Measurements from ENCODE around the gene CXCL5. TPM values are rescaled to one million over a fixed set of nuclear protein-coding genes. Genes with fewer than 3 reads are reported as not detected.

CXCL5 gene
- total and polyA plus RNA-seq, 10 of the 15 experiments (the other 5 are each of a cell fraction or from before 2014, with no cell fraction given) = not detected

DNA sequence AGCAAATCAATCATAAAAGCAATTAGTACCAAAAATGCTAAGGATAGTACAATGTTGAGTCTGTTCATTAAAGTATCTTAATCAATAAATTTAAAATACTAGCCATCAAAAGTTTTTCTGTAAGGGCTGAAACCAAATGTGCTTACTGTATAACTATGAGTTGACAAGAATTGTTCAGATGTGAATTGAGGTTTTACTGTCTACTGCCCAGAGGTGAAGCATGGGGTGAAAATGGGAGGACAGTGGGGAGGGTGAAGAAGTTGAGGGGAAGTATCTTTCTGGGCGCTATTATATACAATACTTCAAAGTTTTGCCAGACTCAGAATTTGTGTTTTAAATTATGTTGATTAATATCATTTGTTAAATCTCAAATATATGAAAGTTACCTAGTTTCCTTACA is 6.4 kb downstream of the CXCL5 start (continued):
- TF ChIP-seq, protein P1, sequence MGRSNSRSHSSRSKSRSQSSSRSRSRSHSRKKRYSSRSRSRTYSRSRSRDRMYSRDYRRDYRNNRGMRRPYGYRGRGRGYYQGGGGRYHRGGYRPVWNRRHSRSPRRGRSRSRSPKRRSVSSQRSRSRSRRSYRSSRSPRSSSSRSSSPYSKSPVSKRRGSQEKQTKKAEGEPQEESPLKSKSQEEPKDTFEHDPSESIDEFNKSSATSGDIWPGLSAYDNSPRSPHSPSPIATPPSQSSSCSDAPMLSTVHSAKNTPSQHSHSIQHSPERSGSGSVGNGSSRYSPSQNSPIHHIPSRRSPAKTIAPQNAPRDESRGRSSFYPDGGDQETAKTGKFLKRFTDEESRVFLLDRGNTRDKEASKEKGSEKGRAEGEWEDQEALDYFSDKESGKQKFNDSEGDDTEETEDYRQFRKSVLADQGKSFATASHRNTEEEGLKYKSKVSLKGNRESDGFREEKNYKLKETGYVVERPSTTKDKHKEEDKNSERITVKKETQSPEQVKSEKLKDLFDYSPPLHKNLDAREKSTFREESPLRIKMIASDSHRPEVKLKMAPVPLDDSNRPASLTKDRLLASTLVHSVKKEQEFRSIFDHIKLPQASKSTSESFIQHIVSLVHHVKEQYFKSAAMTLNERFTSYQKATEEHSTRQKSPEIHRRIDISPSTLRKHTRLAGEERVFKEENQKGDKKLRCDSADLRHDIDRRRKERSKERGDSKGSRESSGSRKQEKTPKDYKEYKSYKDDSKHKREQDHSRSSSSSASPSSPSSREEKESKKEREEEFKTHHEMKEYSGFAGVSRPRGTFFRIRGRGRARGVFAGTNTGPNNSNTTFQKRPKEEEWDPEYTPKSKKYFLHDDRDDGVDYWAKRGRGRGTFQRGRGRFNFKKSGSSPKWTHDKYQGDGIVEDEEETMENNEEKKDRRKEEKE (IDR thresholded peaks at IDR 0.05) = no peak
- TF ChIP-seq CREM (IDR thresholded peaks at IDR 0.05; ENCODE audit: low read depth) = no peak
- TF ChIP-seq TCF7 (IDR thresholded peaks at IDR 0.05; ENCODE audit: borderline replicate concordance) = no peak
- TF ChIP-seq FOXM1 (IDR thresholded peaks at IDR 0.05; ENCODE audit: low read depth, low read length) = no peak
- TF ChIP-seq CEBPB (IDR thresholded peaks at IDR 0.05; ENCODE audit: borderline replicate concordance in 1 of 2, low read depth in 2 of 2, low read length in 2 of 2) = no peak
- no peak for TF ChIP-seq GABPA (IDR thresholded peaks at IDR 0.05; ENCODE audit: low read depth)

DNA sequence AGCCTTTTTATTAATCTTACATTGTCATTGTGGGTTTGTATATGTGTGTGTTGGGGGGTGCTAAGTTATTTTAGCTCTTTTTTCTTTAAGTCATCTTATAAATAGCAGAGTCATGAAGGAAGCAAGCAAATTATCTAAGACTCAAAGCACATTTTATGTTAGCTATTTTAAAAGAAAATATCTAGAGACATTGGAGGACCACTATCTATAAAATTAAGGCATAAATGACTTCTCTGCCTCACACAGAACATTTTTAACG is 6.8 kb downstream of the CXCL5 start:
- SMC1A ChIA-PET (ENCODE audit: uncharacterized antibody, unreplicated experiment) = no interaction called here
- no TSS peak for BruUV-seq (replicated peaks)
- ATAC-seq = no peak
- no peak overlapping the region for H3K4me3 ChIP-seq
- H3K36me3 ChIP-seq (ENCODE audit: control insufficient read depth in 2 of 2, insufficient read depth in 2 of 2, low read length in 1 of 2) = no peaks in the 10 kb centered on the region
- RAD21 ChIA-PET (ENCODE audit: unreplicated experiment) = no interaction called here
- POLR2A ChIA-PET = no interaction called here
- in situ Hi-C loops (cut with MboI) (no loop called here), intact Hi-C loops (cut with micrococcal nuclease; ENCODE audit: unreplicated experiment) (no loop called here)
- no peak overlapping the region for H3K9ac ChIP-seq (ENCODE audit: control insufficient read depth, insufficient read depth, low read length)
- H3K4me1 ChIP-seq (ENCODE audit: control insufficient read depth, insufficient read depth, low read length) = no peaks in the 10 kb centered on the region
- no peaks in the 10 kb centered on the region for H3K79me2 ChIP-seq (ENCODE audit: control insufficient read depth, insufficient read depth, low read length)
- CTCF ChIA-PET = no interaction called here
- no peak for FAIRE-seq
- H3K9me3 ChIP-seq (replicated peaks; ENCODE audit: control insufficient read depth, insufficient read depth, low read length) = no peaks in the 10 kb centered on the region
- H2AFZ ChIP-seq (ENCODE audit: control insufficient read depth, low read depth, low read length) = no peak overlapping the region
- H4K20me1 ChIP-seq (ENCODE audit: control insufficient read depth, insufficient read depth) = no peaks in the 10 kb centered on the region
- TF ChIP-seq SMAD5 (IDR thresholded peaks at IDR 0.05; ENCODE audit: low read depth) (no peak), POLR2A (IDR thresholded peaks at IDR 0.05; ENCODE audit: low read depth, low read length) (no peak), POU2F2 (IDR thresholded peaks at IDR 0.05; ENCODE audit: borderline replicate concordance, low read depth, low read length) (no peak), GABPA (IDR thresholded peaks at IDR 0.05; ENCODE audit: low read depth) (no peak), CREB1 (IDR thresholded peaks at IDR 0.05; ENCODE audit: low read depth) (no peak)
- H3K27ac ChIP-seq (ENCODE audit: control insufficient read depth, insufficient read depth) = no peak overlapping the region
- DNase-seq (ENCODE audit: low read depth, low spot score) = no peak
- H3K4me2 ChIP-seq (ENCODE audit: control insufficient read depth, insufficient read depth) = no peak overlapping the region
- 35% methylated on average over 1 of the region's 1 CpG for WGBS (ENCODE audit: insufficient coverage, insufficient replicate concordance, low lambda C conversion rate, missing lambda C conversion rate)
- no peaks in the 10 kb centered on the region for H3K27me3 ChIP-seq (replicated peaks in 1 of 2; ENCODE audit: control insufficient read depth in 2 of 2, insufficient read depth in 2 of 2, low read length in 1 of 2)

Data from GM12878 (cell line).